Endothelial cell of umbilical vein (primary cell): Measurements from ENCODE around the gene KRT6A. TPM values are rescaled to one million over a fixed set of nuclear protein-coding genes. Genes with fewer than 3 reads are reported as not detected.

Source experiments
- BruUV-seq: library from RNA; stranded (reverse); fragments of 400-500 nt; replicated peaks from 2 replicates; lab custom pipeline; 2021; lab: Mats Ljungman, UMichigan
- CTCF ChIA-PET: fragments of 300-600, 350-600 bp; sonication (Branson Sonifier 250); formaldehyde crosslinking; loops from one replicate; lab custom pipeline; 2021; ENCODE audit warnings: antibody characterized with exemption, inconsistent platforms; lab: Charles Lee
- POLR2A ChIA-PET: fragments of 300-600, 350-600 bp; sonication (Branson Sonifier 250); formaldehyde crosslinking; loops from one replicate; lab custom pipeline; 2021; ENCODE audit warnings: antibody characterized with exemption, inconsistent platforms; lab: Charles Lee
- DNase-seq: peaks from one replicate; pipeline ENCODE4 v3.0.0-alpha.2; 2011; ENCODE audit warnings: low read depth, low spot score
- FAIRE-seq: peaks from 2 replicates; lab custom pipeline; 2011; peaks lifted over from hg19 to GRCh38; lab: Jason Lieb, UNC
- H2AFZ ChIP-seq: 2 replicates; pipeline ENCODE4 v1.6.0; 2012; ENCODE audit warnings: low read depth, low read length, control low read depth, inconsistent platforms
- H3K27ac ChIP-seq: 2 replicates; pipeline ENCODE4 v1.5.1; 2011; ENCODE audit warnings: low read depth, mild to moderate bottlenecking, control low read depth, low read length, moderate library complexity; ENCODE audit not compliant: insufficient read depth
- H3K27me3 ChIP-seq, 2 experiments: 2 replicates each; pipeline versions ENCODE4 v1.6.0 to v1.6.1; 2011; ENCODE audit warnings: low read length in 2 of 2, mixed read lengths in 1 of 2; ENCODE audit not compliant: control insufficient read depth in 2 of 2, insufficient read depth in 2 of 2
- H3K36me3 ChIP-seq, 2 experiments: 2 replicates in 1 of 2; 3 replicates in 1 of 2; pipeline ENCODE4 v1.5.1; 2011; ENCODE audit warnings: low read length in 2 of 2, mild to moderate bottlenecking in 1 of 2, moderate library complexity in 1 of 2; ENCODE audit not compliant: control insufficient read depth in 2 of 2, insufficient read depth in 2 of 2; ENCODE audit errors: extremely low read depth in 1 of 2
- H3K4me1 ChIP-seq: 3 replicates; pipeline ENCODE4 v1.5.1; 2011; ENCODE audit warnings: mild to moderate bottlenecking, low read length; ENCODE audit not compliant: control insufficient read depth, insufficient read depth; ENCODE audit errors: extremely low read depth
- H3K4me2 ChIP-seq: 2 replicates; pipeline ENCODE4 v1.6.1; 2011; ENCODE audit warnings: low read length, control low read depth, mixed read lengths; ENCODE audit not compliant: insufficient read depth
- H3K4me3 ChIP-seq, 3 experiments: fragments of 200-600 bp in 1 of 3; sonication (generic), shearing (Covaris generic) in 1 of 3; replicated peaks in 1 of 3; 2 replicates each; pipeline ENCODE4 v1.5.1; 2011 to 2016; ENCODE audit warnings: control low read depth in 3 of 3, low read length in 3 of 3, mild to moderate bottlenecking in 2 of 3, inconsistent platforms in 1 of 3, low read depth in 1 of 3, moderate library complexity in 1 of 3; ENCODE audit not compliant: insufficient read depth in 1 of 3
- H3K79me2 ChIP-seq: 2 replicates; pipeline ENCODE4 v1.6.0; 2012; ENCODE audit warnings: low read length, inconsistent platforms; ENCODE audit not compliant: control insufficient read depth, insufficient read depth
- H3K9ac ChIP-seq: replicated peaks from 2 replicates; pipeline ENCODE3; 2011; ENCODE audit warnings: low read length, control low read depth; ENCODE audit not compliant: insufficient read depth; ENCODE audit errors: extremely low read depth
- H3K9me1 ChIP-seq: replicated peaks from 3 replicates; pipeline ENCODE4 v1.6.0; 2011; ENCODE audit warnings: mild to moderate bottlenecking, low read length; ENCODE audit not compliant: control insufficient read depth, insufficient read depth; ENCODE audit errors: extremely low read depth
- H3K9me3 ChIP-seq: replicated peaks from 2 replicates; pipeline ENCODE4 v1.5.1; 2012; ENCODE audit warnings: low read length, inconsistent platforms; ENCODE audit not compliant: control insufficient read depth, insufficient read depth
- H4K20me1 ChIP-seq: replicated peaks from 2 replicates; pipeline ENCODE3; 2011; ENCODE audit warnings: mild to moderate bottlenecking, low read length; ENCODE audit not compliant: control insufficient read depth, insufficient read depth; ENCODE audit errors: extremely low read depth
- EZH2 ChIP-seq: IDR thresholded peaks from 2 replicates; pipeline ENCODE4 v1.6.1; 2012; ENCODE audit warnings: borderline replicate concordance, low read depth, mild to moderate bottlenecking, moderate library complexity, low read length, inconsistent platforms; ENCODE audit not compliant: severe bottlenecking
- FOS ChIP-seq: IDR thresholded peaks from 2 replicates; pipeline ENCODE4 v1.6.1; 2011; ENCODE audit warnings: mild to moderate bottlenecking, low read length, moderate library complexity, borderline replicate concordance; ENCODE audit not compliant: insufficient read depth
- GATA2 ChIP-seq: IDR thresholded peaks from 2 replicates; pipeline ENCODE4 v1.7.0; 2011; ENCODE audit warnings: low read depth, mild to moderate bottlenecking, moderate library complexity, mixed read lengths, low read length; ENCODE audit not compliant: insufficient read length, insufficient read depth
- JUN ChIP-seq: IDR thresholded peaks from 2 replicates; pipeline ENCODE4 v1.6.1; 2011; ENCODE audit warnings: borderline replicate concordance, low read depth; ENCODE audit not compliant: insufficient read length, insufficient read depth
- MYC ChIP-seq: IDR thresholded peaks from one replicate; pipeline ENCODE4 v1.6.1; 2011; ENCODE audit warnings: mild to moderate bottlenecking, low read depth, low read length
- POLR2A ChIP-seq: IDR thresholded peaks from 2 replicates; pipeline ENCODE4 v1.6.1; 2012; ENCODE audit warnings: low read depth, mild to moderate bottlenecking, control low read depth, low read length
- POLR2AphosphoS5 ChIP-seq: IDR thresholded peaks from 2 replicates; pipeline ENCODE4 v1.6.1; 2012; ENCODE audit warnings: low read depth, mild to moderate bottlenecking, control low read depth, low read length, moderate library complexity; ENCODE audit not compliant: insufficient read depth
- dilution Hi-C: fragments of 300-500 bp; cut with MboI; formaldehyde crosslinking; loops from one replicate; pipeline ENCODE4 v1.15.0; 2019; ENCODE audit warnings: low sequenced_read_pairs; ENCODE audit not compliant: extremely low pct_ligation_motif_present
- intact Hi-C: fragments of 100-400 bp; cut with micrococcal nuclease; formaldehyde crosslinking; loops from one replicate; pipeline ENCODE4 v1.10.0; 2022
- polyA plus RNA-seq, 4 experiments: library from polyadenylated mRNA; depleted of rRNA in 3 of 4; stranded (reverse) in 3 of 4; unstranded in 1 of 4; fragments of >200 nt; gene quantifications; 2 replicates each; pipeline versions ENCODE4 v1.2.1 to v1.2.3, GENCODE V29; 2011 to 2012; ENCODE audit warnings: missing spikeins in 1 of 4
- total RNA-seq: library from RNA; stranded (reverse); gene quantifications from 2 replicates; pipeline ENCODE4 v1.2.3, GENCODE V29; 2021
- TF ChIP-seq, protein P1 (sequence below), 2 donors: IDR thresholded peaks; 1 replicate in 1 of 2; 2 replicates in 1 of 2; pipeline ENCODE4 v1.5.1; 2011; ENCODE audit warnings: low read length in 2 of 2, mild to moderate bottlenecking in 2 of 2, moderate library complexity in 2 of 2, control low read depth in 1 of 2, inconsistent platforms in 1 of 2, low read depth in 1 of 2; ENCODE audit not compliant: insufficient read depth in 1 of 2; ENCODE audit errors: extremely low read depth in 1 of 2
- TF ChIP-seq, protein P2 (sequence below): IDR thresholded peaks from 2 replicates; pipeline ENCODE4 v1.6.1; 2011; ENCODE audit not compliant: insufficient read depth, insufficient read length

KRT6A gene
- total and polyA plus RNA-seq, 2 donors (not counting 3 experiments of a cell fraction or from before 2014, with no cell fraction given), result 0.64 TPM; not detected in 1

DNA sequence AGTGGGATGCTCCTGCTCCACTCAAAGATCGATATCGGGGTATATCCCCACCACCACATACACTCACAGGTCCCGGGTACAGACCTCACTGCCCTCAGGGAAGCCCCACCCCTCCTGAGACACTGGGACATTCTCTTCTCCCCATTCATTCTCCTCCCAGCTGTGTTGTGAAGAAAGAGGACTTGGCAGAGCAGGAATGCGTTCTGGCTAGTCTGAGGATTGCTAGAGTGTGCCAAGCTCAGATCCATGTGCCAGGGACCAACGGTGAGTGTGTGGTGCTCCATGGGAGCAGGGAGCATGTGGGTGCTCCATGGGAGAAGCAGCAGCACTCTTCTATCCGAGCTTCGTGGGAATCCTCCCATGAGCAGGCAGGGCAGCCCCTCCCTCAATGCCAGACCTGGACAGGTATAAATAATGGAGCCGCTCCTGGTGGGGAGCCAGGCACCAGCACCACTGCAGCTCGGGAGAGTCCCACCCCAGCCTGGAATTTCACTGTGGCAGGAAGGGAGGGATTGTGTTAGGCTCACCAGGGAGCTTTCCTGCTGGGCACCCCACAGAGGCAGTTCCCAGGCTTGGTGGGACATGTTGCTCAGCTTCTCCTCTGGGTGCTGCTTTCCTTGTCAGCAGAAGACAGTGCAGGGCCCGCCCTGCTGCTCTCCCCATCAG, 29.4 kb upstream of the KRT6A start:
- intact Hi-C loops (no loop called here), dilution Hi-C loops (no loop called here)
- H3K27ac ChIP-seq, result no peak overlapping the region
- ChIA-PET POLR2A (no interaction called here), CTCF (no interaction called here)
- H3K4me3 ChIP-seq, result no peak overlapping the region
- H3K9me3 ChIP-seq, result no peaks in the 10 kb centered on the region
- H3K36me3 ChIP-seq, result no peaks in the 10 kb centered on the region
- H3K4me1 ChIP-seq, result no peaks in the 10 kb centered on the region
- no peaks in the 10 kb centered on the region for H4K20me1 ChIP-seq
- H2AFZ ChIP-seq, result no peak overlapping the region
- H3K4me2 ChIP-seq, result no peak overlapping the region
- no peak overlapping the region for H3K9ac ChIP-seq
- no peaks in the 10 kb centered on the region for H3K27me3 ChIP-seq
- TF ChIP-seq, protein P1, sequence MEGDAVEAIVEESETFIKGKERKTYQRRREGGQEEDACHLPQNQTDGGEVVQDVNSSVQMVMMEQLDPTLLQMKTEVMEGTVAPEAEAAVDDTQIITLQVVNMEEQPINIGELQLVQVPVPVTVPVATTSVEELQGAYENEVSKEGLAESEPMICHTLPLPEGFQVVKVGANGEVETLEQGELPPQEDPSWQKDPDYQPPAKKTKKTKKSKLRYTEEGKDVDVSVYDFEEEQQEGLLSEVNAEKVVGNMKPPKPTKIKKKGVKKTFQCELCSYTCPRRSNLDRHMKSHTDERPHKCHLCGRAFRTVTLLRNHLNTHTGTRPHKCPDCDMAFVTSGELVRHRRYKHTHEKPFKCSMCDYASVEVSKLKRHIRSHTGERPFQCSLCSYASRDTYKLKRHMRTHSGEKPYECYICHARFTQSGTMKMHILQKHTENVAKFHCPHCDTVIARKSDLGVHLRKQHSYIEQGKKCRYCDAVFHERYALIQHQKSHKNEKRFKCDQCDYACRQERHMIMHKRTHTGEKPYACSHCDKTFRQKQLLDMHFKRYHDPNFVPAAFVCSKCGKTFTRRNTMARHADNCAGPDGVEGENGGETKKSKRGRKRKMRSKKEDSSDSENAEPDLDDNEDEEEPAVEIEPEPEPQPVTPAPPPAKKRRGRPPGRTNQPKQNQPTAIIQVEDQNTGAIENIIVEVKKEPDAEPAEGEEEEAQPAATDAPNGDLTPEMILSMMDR (IDR thresholded peaks at IDR 0.05; ENCODE audit: extremely low read depth in 1 of 2, insufficient read depth in 1 of 2, low read depth in 1 of 2, low read length in 2 of 2), result no peak
- DNase-seq (no peak), FAIRE-seq (no peak)
- no peaks in the 10 kb centered on the region for H3K79me2 ChIP-seq
- H3K9me1 ChIP-seq, result no peaks in the 10 kb centered on the region
- BruUV-seq, result no TSS peak

DNA sequence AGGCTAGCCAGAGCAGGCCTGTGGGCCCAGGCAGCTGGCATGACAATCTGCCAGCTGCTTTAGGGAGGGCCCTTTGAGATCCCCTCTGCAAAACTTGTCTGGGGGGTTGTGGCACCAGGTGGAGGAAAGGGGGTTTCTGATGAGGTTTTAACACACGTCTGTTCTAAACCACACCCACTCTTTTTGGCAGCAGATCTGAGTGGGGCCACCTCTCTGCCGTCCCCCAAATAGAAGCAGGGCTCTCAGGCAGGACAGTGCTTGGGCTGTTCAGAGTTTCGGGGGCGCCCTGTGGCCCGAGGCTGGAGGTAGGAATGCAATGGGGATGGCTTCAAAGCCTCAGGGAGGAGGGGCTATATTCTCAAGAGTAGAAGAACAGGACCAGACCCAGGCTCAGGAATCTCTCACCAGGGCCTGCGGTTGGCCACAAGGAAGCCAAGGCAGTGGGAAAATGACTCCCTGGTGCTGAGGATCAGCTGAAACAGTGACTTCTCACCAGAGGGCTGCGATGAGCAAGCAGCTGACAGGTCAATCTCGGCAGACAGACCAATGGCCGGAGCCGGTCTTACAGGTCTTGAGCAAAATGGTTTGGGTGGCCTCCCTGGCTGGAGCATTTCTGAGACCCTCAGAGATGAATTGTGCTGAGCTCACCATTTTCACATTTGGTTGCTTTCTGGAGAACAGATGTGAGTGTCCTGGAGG, 28.7 kb upstream of the KRT6A start:
- no peak overlapping the region for H2AFZ ChIP-seq
- BruUV-seq, result no TSS peak
- intact Hi-C loops, result no loop called here
- no peak overlapping the region for H3K4me2 ChIP-seq
- no peak overlapping the region for H3K27ac ChIP-seq
- no peaks in the 10 kb centered on the region for H4K20me1 ChIP-seq
- dilution Hi-C loops, result no loop called here
- no peaks in the 10 kb centered on the region for H3K9me1 ChIP-seq
- no peaks in the 10 kb centered on the region for H3K79me2 ChIP-seq
- CTCF ChIA-PET, result interaction anchor here (1.1 kb wide), 1 partner anchor 358 kb away, joined by 3 read pairs; no protein-coding TSS in a partner anchor
- H3K4me3 ChIP-seq, result no peak overlapping the region
- no peaks in the 10 kb centered on the region for H3K36me3 ChIP-seq
- POLR2A ChIA-PET, result no interaction called here
- no peak for DNase-seq
- H3K9ac ChIP-seq, result no peak overlapping the region
- no peaks in the 10 kb centered on the region for H3K27me3 ChIP-seq
- no peaks in the 10 kb centered on the region for H3K4me1 ChIP-seq
- TF ChIP-seq MYC, result no peak
- TF ChIP-seq, protein P2, sequence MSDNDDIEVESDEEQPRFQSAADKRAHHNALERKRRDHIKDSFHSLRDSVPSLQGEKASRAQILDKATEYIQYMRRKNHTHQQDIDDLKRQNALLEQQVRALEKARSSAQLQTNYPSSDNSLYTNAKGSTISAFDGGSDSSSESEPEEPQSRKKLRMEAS, result no peak
- TF ChIP-seq, protein P1 (IDR thresholded peaks at IDR 0.05; ENCODE audit: extremely low read depth in 1 of 2, insufficient read depth in 1 of 2, low read depth in 1 of 2, low read length in 2 of 2), result no peak
- TF ChIP-seq FOS, result no peak
- no peak for TF ChIP-seq EZH2
- TF ChIP-seq GATA2, result no peak
- TF ChIP-seq JUN, result no peak
- TF ChIP-seq POLR2AphosphoS5, result no peak
- TF ChIP-seq POLR2A, result no peak
- no peak for FAIRE-seq
- H3K9me3 ChIP-seq, result no peaks in the 10 kb centered on the region
